T-cell (primary cell): Measurements from ENCODE around the gene CTNNA3. TPM values are rescaled to one million over a fixed set of nuclear protein-coding genes. Genes with fewer than 3 reads are reported as not detected.

Experiments
- ATAC-seq, 4 experiments: fragments of 200-7000 bp in 3 of 4; fragments of 150-1000 bp in 1 of 4; cut with Tn5 transposase; replicated peaks in 1 of 4; 1 replicate in 3 of 4; 2 replicates in 1 of 4; pipeline ENCODE4 v1.10.0; 2021; ENCODE audit warnings: moderate library complexity in 3 of 4, mild to moderate bottlenecking in 2 of 4, moderate number of reproducible peaks in 1 of 4
- CTCF ChIA-PET, 2 donors: fragments of 300-600 bp; sonication (Branson Sonifier 250); formaldehyde crosslinking; loops; one replicate each; lab custom pipeline; 2022; ENCODE audit warnings: antibody characterized with exemption in 2 of 2; lab: Charles Lee
- POLR2A ChIA-PET, 2 donors: fragments of 300-600 bp; sonication (Branson Sonifier 250); formaldehyde crosslinking; loops; one replicate each; lab custom pipeline; 2022; ENCODE audit warnings: antibody characterized with exemption in 2 of 2; lab: Charles Lee
- DNase-seq, 35 experiments: peaks; one replicate each; pipeline versions ENCODE4 v3.0.0 to v3.0.0-alpha.2; 2013 to 2023
- H3K27ac ChIP-seq: one replicate; pipeline ENCODE4 v1.5.1; 2013; ENCODE audit warnings: low read length
- H3K27me3 ChIP-seq, 2 experiments: replicated peaks in 1 of 2; 1 replicate in 1 of 2; 2 replicates in 1 of 2; pipeline versions ENCODE4 v1.6.1 to v1.7.0; 2013; ENCODE audit warnings: low read length in 1 of 2, mixed read lengths in 1 of 2; ENCODE audit not compliant: control insufficient read depth in 2 of 2, insufficient read depth in 2 of 2; ENCODE audit errors: extremely low read depth in 1 of 2
- H3K36me3 ChIP-seq, 2 donors: 1 replicate in 1 of 2; 2 replicates in 1 of 2; pipeline versions ENCODE4 v1.6.1 to v1.7.0; 2013; ENCODE audit warnings: low read length in 1 of 2; ENCODE audit not compliant: control insufficient read depth in 2 of 2, insufficient read depth in 1 of 2; ENCODE audit errors: extremely low read depth in 1 of 2
- H3K4me1 ChIP-seq, 2 experiments: 1 replicate in 1 of 2; 2 replicates in 1 of 2; pipeline versions ENCODE4 v1.6.1 to v1.7.0; 2013; ENCODE audit warnings: low read length in 2 of 2, mixed read lengths in 1 of 2; ENCODE audit not compliant: insufficient read depth in 2 of 2, control insufficient read depth in 1 of 2; ENCODE audit errors: extremely low read depth in 1 of 2
- H3K4me3 ChIP-seq, 2 donors: 1 replicate in 1 of 2; 2 replicates in 1 of 2; pipeline versions ENCODE4 v1.5.1 to v1.7.0; 2013; ENCODE audit warnings: mild to moderate bottlenecking in 2 of 2, low read length in 1 of 2, moderate library complexity in 1 of 2; ENCODE audit not compliant: control insufficient read depth in 1 of 2; ENCODE audit errors: extremely low read depth in 1 of 2
- H3K9me3 ChIP-seq: 2 replicates; pipeline ENCODE4 v1.7.0; 2013
- H3K27ac Mint-ChIP-seq, 2 donors: one replicate each; pipeline ENCODE4 v1.8.0; 2020 to 2021; ENCODE audit warnings: mild to moderate bottlenecking in 2 of 2, mixed read lengths in 2 of 2
- H3K27me3 Mint-ChIP-seq, 2 donors: one replicate each; pipeline ENCODE4 v1.8.0; 2021 to 2022; ENCODE audit warnings: mixed read lengths in 2 of 2
- H3K36me3 Mint-ChIP-seq: one replicate; pipeline ENCODE4 v1.8.0; 2021; ENCODE audit warnings: mixed read lengths
- H3K4me1 Mint-ChIP-seq, 3 donors: one replicate each; pipeline ENCODE4 v1.8.0; 2020 to 2022; ENCODE audit warnings: mixed read lengths in 3 of 3, mild to moderate bottlenecking in 1 of 3
- H3K4me3 Mint-ChIP-seq, 3 donors: one replicate each; pipeline ENCODE4 v1.8.0; 2020 to 2022; ENCODE audit warnings: mild to moderate bottlenecking in 3 of 3, mixed read lengths in 3 of 3, moderate library complexity in 3 of 3
- H3K9me3 Mint-ChIP-seq, 3 donors: one replicate each; pipeline ENCODE4 v1.8.0; 2020 to 2022; ENCODE audit warnings: mixed read lengths in 3 of 3
- WGBS: methylation state at CpG from one replicate; pipeline ENCODE4 v1.1.5; 2013; ENCODE audit warnings: missing lambda C conversion rate; ENCODE audit not compliant: insufficient coverage; 5-methylcytosine and 5-hydroxymethylcytosine counted together
- total RNA-seq, 35 experiments: library from RNA in 6 of 35; stranded (reverse) in 6 of 35; fragments of 120-200 nt in 1 of 35; gene quantifications; one replicate each; pipeline versions ENCODE4 v1.2.1 to v1.2.4 and lab custom pipeline; 2013 to 2026

Gene CTNNA3
- total RNA-seq, 5 donors from 2014 or later (not counting 1 experiment from before 2014, with no cell fraction given): 0.88 TPM; not detected in 4

DNA sequence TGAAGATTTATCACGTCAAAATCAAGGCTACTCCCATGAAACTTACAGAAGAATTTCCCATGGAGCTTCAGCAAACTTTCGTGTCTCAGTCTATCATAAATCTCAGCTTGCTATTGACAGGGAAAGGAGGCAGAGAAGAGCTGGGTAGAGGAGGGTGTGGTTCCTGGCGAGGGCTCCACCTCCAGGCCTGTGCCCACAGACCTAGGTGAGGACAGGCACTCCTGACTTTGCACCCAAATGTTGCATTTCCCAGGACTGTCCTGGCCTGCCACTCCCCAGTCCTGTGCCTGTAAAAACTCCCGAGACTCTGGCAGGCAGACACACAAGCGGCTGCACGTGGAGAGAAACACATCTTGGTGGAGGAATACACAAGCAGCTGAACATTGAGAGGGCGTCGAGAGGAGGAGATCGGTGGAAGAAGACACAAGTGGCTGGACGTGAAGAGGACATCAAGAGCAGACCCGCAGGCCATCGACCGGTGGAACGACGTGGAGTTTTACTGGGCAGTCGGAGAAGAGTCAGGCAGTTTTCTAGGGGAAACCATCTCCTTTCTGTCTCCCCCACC lies 145.1 kb downstream of the CTNNA3 start:
- Histone ChIP-seq H3K4me3 (no peak overlapping the region), H3K36me3 (no peaks in the 10 kb centered on the region), H3K9me3 (no peaks in the 10 kb centered on the region), H3K27me3 (peaks cover 0 to 6% of the 10 kb centered on the region in 2 experiments), H3K4me1 (no peaks in the 10 kb centered on the region), H3K27ac (no peak overlapping the region)
- POLR2A ChIA-PET: no interaction called here
- no peak for ATAC-seq
- Mint-ChIP-seq H3K4me1 (no peaks in the 10 kb centered on the region), H3K27ac (no peak overlapping the region), H3K36me3 (no peaks in the 10 kb centered on the region), H3K9me3 (no peaks in the 10 kb centered on the region), H3K27me3 (peaks cover 0 to 8% of the 10 kb centered on the region in 2 donors), H3K4me3 (no peak overlapping the region)
- DNase-seq: no peak
- WGBS: 84% methylated on average over 11 of the region's 16 CpGs
- CTCF ChIA-PET: no interaction called here

- Histone ChIP-seq H3K4me1 (no peaks in the 10 kb centered on the region), H3K27ac (no peak overlapping the region), H3K4me3 (no peak overlapping the region), H3K9me3 (no peaks in the 10 kb centered on the region), H3K27me3 (peaks cover 0 to 6% of the 10 kb centered on the region in 2 experiments), H3K36me3 (no peaks in the 10 kb centered on the region)
- Mint-ChIP-seq H3K4me3 (no peak overlapping the region), H3K27ac (no peak overlapping the region), H3K4me1 (no peaks in the 10 kb centered on the region), H3K27me3 (peaks cover 0 to 8% of the 10 kb centered on the region in 2 donors), H3K36me3 (no peaks in the 10 kb centered on the region), H3K9me3 (no peaks in the 10 kb centered on the region)
- POLR2A ChIA-PET: no interaction called here
- no peak for ATAC-seq
- WGBS: no CpG with 5 or more reads among the region's 2 CpGs
- CTCF ChIA-PET: no interaction called here
- no peak for DNase-seq
Measured at GRCh38 chr10:67550046-67550445, 145.9 kb downstream of the CTNNA3 start.

- Mint-ChIP-seq H3K4me1 (no peaks in the 10 kb centered on the region), H3K27me3 (peaks cover 2 to 8% of the 10 kb centered on the region in 2 donors), H3K9me3 (no peaks in the 10 kb centered on the region), H3K27ac (no peak overlapping the region), H3K36me3 (no peaks in the 10 kb centered on the region), H3K4me3 (no peak overlapping the region)
- H3K4me1 ChIP-seq: no peaks in the 10 kb centered on the region
- ATAC-seq: no peak
- no peak for DNase-seq
- no peak overlapping the region for H3K27ac ChIP-seq
- ChIA-PET POLR2A (no interaction called here), CTCF (no interaction called here)
- peaks cover 0 to 6% of the 10 kb centered on the region in 2 experiments for H3K27me3 ChIP-seq
- H3K9me3 ChIP-seq: no peaks in the 10 kb centered on the region
- no CpG with 5 or more reads among the region's 2 CpGs for WGBS
- H3K4me3 ChIP-seq: no peak overlapping the region
- H3K36me3 ChIP-seq: no peaks in the 10 kb centered on the region
Measured at GRCh38 chr10:67549390-67549789, 146.6 kb downstream of the CTNNA3 start.

DNA sequence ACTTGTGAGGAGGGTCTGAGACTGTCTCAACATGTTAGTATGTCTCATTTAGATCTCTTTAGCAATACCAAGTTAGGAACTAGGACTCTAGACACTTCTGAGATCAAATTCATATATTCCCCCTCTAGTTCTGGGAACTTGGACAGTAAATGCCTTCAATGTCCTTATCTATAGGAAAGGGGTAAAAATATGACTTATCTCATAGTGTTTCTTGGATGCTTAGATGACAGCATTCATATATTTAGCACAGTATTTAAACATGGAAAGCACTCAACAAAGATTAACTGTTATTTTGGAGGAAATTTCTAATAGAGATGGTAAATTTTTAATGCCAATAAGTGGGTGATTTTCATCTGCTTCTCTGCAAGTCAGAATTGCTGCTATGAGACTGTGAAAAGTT lies 154.6 kb downstream of the CTNNA3 start:
- H3K27me3 ChIP-seq: peaks cover 0 to 2% of the 10 kb centered on the region in 2 experiments
- no peaks in the 10 kb centered on the region for H3K4me1 ChIP-seq
- H3K36me3 Mint-ChIP-seq: no peaks in the 10 kb centered on the region
- H3K27ac Mint-ChIP-seq: no peak overlapping the region
- DNase-seq (no peak), ATAC-seq (no peak)
- ChIA-PET POLR2A (no interaction called here), CTCF (interaction anchor here in 1 of 2 donors (0.5 kb wide), 1 partner anchor 200 kb away, joined by 4 read pairs; no protein-coding TSS in a partner anchor)
- H3K27me3 Mint-ChIP-seq: peaks cover 7 to 13% of the 10 kb centered on the region in 2 donors
- no peak overlapping the region for H3K27ac ChIP-seq
- peaks cover 0 to 12% (median 8%) of the 10 kb centered on the region in 3 donors for H3K4me1 Mint-ChIP-seq
- H3K9me3 ChIP-seq: no peaks in the 10 kb centered on the region
- no peak overlapping the region for H3K4me3 ChIP-seq
- no peak overlapping the region for H3K4me3 Mint-ChIP-seq
- no peaks in the 10 kb centered on the region for H3K9me3 Mint-ChIP-seq
- no peaks in the 10 kb centered on the region for H3K36me3 ChIP-seq

GRCh38 chr10:67539312-67539711 lies 156.7 kb downstream of the CTNNA3 start:
- no peak overlapping the region for H3K4me3 Mint-ChIP-seq
- peaks cover 2 to 3% of the 10 kb centered on the region in 2 experiments for H3K27me3 ChIP-seq
- no peaks in the 10 kb centered on the region for H3K9me3 ChIP-seq
- DNase-seq (no peak), ATAC-seq (no peak)
- H3K27me3 Mint-ChIP-seq: peaks cover 11 to 14% of the 10 kb centered on the region in 2 donors
- CTCF ChIA-PET: no interaction called here
- H3K4me1 ChIP-seq: no peaks in the 10 kb centered on the region
- WGBS: 86% methylated on average over 4 of the region's 6 CpGs
- H3K27ac Mint-ChIP-seq: no peak overlapping the region
- POLR2A ChIA-PET: no interaction called here
- H3K36me3 Mint-ChIP-seq: no peaks in the 10 kb centered on the region
- no peaks in the 10 kb centered on the region for H3K9me3 Mint-ChIP-seq
- no peak overlapping the region for H3K27ac ChIP-seq
- no peak overlapping the region for H3K4me3 ChIP-seq
- H3K4me1 Mint-ChIP-seq: peaks cover 0 to 14% (median 12%) of the 10 kb centered on the region in 3 donors
- H3K36me3 ChIP-seq: no peaks in the 10 kb centered on the region

DNA sequence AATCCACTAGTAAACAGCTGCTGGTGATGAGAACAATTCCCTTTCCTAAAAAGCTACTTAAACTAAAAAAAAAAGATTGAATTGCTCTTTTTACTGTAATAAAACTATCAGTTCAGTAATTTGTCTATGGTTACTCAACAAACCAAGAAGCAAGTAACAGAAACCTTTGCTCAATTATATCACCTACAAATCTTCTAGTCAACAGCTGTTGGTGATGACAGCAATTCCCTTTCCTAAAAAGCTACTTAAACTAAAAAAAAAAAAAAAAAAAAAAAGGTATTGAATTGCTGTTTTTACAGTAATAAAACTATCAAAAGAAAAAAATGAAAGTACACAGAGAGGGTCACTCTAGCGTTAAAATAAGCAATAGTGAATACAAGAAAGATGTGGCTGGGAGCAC lies 158.1 kb downstream of the CTNNA3 start:
- Histone ChIP-seq H3K27ac (no peak overlapping the region), H3K9me3 (no peaks in the 10 kb centered on the region), H3K36me3 (no peaks in the 10 kb centered on the region), H3K27me3 (peaks cover under 1 to 3% of the 10 kb centered on the region in 2 experiments), H3K4me1 (no peaks in the 10 kb centered on the region), H3K4me3 (no peak overlapping the region)
- DNase-seq (no peak), ATAC-seq (no peak)
- no peaks in the 10 kb centered on the region for H3K36me3 Mint-ChIP-seq
- H3K4me1 Mint-ChIP-seq: peaks cover 0 to 14% (median 12%) of the 10 kb centered on the region in 3 donors
- H3K27ac Mint-ChIP-seq: no peak overlapping the region
- H3K4me3 Mint-ChIP-seq: no peak overlapping the region
- POLR2A ChIA-PET: no interaction called here
- H3K9me3 Mint-ChIP-seq: no peaks in the 10 kb centered on the region
- no CpG with 5 or more reads among the region's 1 CpG for WGBS
- CTCF ChIA-PET: interaction anchor here (0.6 to 1.1 kb wide), 2 partner anchors 15 to 21 kb away, joined by 3 read pairs; no protein-coding TSS in a partner anchor
- H3K27me3 Mint-ChIP-seq: peaks cover 8 to 11% of the 10 kb centered on the region in 2 donors
